Endothelial cell of umbilical vein (primary cell): Measurements from ENCODE around the gene VIT.

Source experiments
- EZH2 ChIP-seq: IDR thresholded peaks from 2 replicates; pipeline ENCODE4 v1.6.1; 2012; ENCODE audit warnings: borderline replicate concordance, low read depth, mild to moderate bottlenecking, moderate library complexity, low read length, inconsistent platforms; ENCODE audit not compliant: severe bottlenecking
- FOS ChIP-seq: IDR thresholded peaks from 2 replicates; pipeline ENCODE4 v1.6.1; 2011; ENCODE audit warnings: mild to moderate bottlenecking, low read length, moderate library complexity, borderline replicate concordance; ENCODE audit not compliant: insufficient read depth
- JUN ChIP-seq: IDR thresholded peaks from 2 replicates; pipeline ENCODE4 v1.6.1; 2011; ENCODE audit warnings: borderline replicate concordance, low read depth; ENCODE audit not compliant: insufficient read length, insufficient read depth
- MAX ChIP-seq: IDR thresholded peaks from 2 replicates; pipeline ENCODE4 v1.6.1; 2011; ENCODE audit not compliant: insufficient read depth, insufficient read length
- POLR2A ChIP-seq: IDR thresholded peaks from 2 replicates; pipeline ENCODE4 v1.6.1; 2012; ENCODE audit warnings: low read depth, mild to moderate bottlenecking, control low read depth, low read length
- POLR2AphosphoS5 ChIP-seq: IDR thresholded peaks from 2 replicates; pipeline ENCODE4 v1.6.1; 2012; ENCODE audit warnings: low read depth, mild to moderate bottlenecking, control low read depth, low read length, moderate library complexity; ENCODE audit not compliant: insufficient read depth
- TF ChIP-seq, protein P1 (sequence below), 2 donors: IDR thresholded peaks; 1 replicate in 1 of 2; 2 replicates in 1 of 2; pipeline ENCODE4 v1.5.1; 2011; ENCODE audit warnings: low read length in 2 of 2, mild to moderate bottlenecking in 2 of 2, moderate library complexity in 2 of 2, control low read depth in 1 of 2, inconsistent platforms in 1 of 2, low read depth in 1 of 2; ENCODE audit not compliant: insufficient read depth in 1 of 2; ENCODE audit errors: extremely low read depth in 1 of 2

DNA sequence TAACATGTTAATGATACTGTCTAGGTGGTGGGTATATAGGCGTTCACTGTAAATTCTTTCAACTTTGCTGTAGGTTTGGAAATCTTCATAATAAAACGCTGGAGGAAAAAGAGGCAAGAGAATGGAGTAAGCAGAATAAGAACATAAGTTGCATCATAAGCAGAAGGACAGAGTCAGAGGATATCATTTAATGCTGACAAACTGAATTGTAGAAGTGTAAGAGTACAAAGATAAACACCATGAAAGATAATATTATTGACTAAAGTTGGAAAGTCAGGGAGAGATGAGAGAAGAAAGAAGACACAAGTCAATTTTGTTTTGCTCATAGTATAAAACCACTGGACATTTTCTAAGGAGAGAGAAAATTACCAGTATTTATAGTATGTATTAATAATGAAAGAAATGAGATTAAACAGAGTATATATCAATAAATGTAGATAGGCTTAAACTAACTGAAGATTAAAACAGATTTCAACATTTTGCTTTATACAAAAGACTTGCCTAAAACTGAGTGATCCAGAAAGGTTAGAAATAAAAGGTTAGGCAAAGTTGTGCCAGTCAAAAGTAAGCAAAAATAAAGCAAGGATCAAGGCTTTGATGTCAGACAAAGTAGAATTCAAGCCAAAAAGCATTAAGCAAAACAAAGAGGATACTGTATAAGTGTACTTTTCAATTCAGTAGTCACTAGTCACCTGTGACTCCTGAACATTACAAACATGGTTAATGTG, 42.4 kb upstream of the VIT start:
- TF ChIP-seq, protein P1, sequence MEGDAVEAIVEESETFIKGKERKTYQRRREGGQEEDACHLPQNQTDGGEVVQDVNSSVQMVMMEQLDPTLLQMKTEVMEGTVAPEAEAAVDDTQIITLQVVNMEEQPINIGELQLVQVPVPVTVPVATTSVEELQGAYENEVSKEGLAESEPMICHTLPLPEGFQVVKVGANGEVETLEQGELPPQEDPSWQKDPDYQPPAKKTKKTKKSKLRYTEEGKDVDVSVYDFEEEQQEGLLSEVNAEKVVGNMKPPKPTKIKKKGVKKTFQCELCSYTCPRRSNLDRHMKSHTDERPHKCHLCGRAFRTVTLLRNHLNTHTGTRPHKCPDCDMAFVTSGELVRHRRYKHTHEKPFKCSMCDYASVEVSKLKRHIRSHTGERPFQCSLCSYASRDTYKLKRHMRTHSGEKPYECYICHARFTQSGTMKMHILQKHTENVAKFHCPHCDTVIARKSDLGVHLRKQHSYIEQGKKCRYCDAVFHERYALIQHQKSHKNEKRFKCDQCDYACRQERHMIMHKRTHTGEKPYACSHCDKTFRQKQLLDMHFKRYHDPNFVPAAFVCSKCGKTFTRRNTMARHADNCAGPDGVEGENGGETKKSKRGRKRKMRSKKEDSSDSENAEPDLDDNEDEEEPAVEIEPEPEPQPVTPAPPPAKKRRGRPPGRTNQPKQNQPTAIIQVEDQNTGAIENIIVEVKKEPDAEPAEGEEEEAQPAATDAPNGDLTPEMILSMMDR (IDR thresholded peaks at IDR 0.05; ENCODE audit: extremely low read depth in 1 of 2, insufficient read depth in 1 of 2, low read depth in 1 of 2, low read length in 2 of 2): no peak
- TF ChIP-seq MAX: no peak
- no peak for TF ChIP-seq POLR2A
- TF ChIP-seq POLR2AphosphoS5: no peak
- no peak for TF ChIP-seq EZH2
- no peak for TF ChIP-seq JUN
- no peak for TF ChIP-seq FOS
